Measurements from ENCODE around the gene BOLA2B.
"Not testable (repeated sequence)": the region's sequence is repeated elsewhere in the genome, so short reads cannot be mapped to it uniquely, and the experiment has no call there.

BOLA2B gene

DNA sequence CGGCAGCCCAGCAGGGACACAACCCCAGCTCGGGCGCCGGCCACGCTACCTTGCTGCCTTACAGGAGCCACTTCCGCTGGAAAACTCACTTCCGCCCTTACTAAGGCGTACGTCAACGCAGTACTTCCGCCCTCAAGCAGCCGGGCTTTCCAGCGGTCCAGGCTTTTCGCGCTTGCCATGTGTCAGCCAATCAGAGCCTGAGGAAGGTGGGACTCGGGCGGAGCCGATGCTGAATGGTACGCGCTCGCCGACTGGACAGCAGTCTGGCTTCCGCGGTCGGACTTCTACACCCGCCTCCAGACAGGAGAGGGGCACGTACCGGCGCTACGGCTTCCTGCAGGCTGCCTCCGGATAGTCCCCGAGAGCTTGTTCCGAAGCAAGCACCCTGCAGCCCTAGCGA lies at the start of gene BOLA2B, which contains the start of gene SLX1A:
Gene BOLA2B (minus strand): TSS at position 52 of the 400 bp plus-strand sequence. CDS start 71 bp downstream, outside the sequence.
Gene SLX1A (plus strand): TSS at position 261 of the 400 bp plus-strand sequence. CDS start 210 bp downstream, outside the sequence.
- not testable (repeated sequence) for DNase-seq

- not testable (repeated sequence) for DNase-seq
These were observed 23.6 kb upstream of the BOLA2B start for GRCh38 chr16:30217082-30217481.

GRCh38 chr16:30211414-30211813 lies 17.9 kb upstream of the BOLA2B start:
- not testable (repeated sequence) for DNase-seq

- DNase-seq: not testable (repeated sequence)
These were observed 15.6 kb upstream of the BOLA2B start for GRCh38 chr16:30209032-30209431.

- DNase-seq: not testable (repeated sequence)
These were observed 13.7 kb upstream of the BOLA2B start for GRCh38 chr16:30207063-30207704.

DNA sequence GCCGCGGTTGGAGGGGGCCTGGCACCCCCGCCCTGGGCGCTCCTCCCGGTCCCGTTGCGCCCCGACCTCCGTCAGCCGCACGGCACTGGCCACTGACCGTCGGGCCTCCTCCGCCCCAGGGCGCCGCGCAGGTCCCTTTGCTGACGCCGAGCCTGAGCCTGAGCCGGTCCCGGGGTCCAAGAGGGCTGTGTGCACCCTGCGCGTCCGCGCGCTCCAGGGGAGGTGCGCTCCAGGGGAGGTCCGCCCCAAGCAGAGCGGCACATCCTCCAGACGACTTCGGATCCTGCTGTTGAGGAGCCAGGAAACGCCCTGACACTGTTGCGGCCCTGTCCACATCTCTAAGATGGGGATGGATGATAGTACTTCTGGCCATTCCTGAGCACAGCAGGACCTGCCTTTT lies 12.8 kb upstream of the BOLA2B start:
- not testable (repeated sequence) for DNase-seq

GRCh38 chr16:30205541-30206236 lies 12.2 kb upstream of the BOLA2B start:
- not testable (repeated sequence) for DNase-seq

- not testable (repeated sequence) for DNase-seq
These were observed 6.3 kb upstream of the BOLA2B start for GRCh38 chr16:30199608-30200343.

- not testable (repeated sequence) for DNase-seq
These were observed 5.6 kb upstream of the BOLA2B start, which contains the start of gene SULT1A3 for GRCh38 chr16:30199049-30199448. TSS of gene SULT1A3 (plus strand) at chr16:30199255. CDS start at chr16:30200729, 1,474 bp downstream.

DNA sequence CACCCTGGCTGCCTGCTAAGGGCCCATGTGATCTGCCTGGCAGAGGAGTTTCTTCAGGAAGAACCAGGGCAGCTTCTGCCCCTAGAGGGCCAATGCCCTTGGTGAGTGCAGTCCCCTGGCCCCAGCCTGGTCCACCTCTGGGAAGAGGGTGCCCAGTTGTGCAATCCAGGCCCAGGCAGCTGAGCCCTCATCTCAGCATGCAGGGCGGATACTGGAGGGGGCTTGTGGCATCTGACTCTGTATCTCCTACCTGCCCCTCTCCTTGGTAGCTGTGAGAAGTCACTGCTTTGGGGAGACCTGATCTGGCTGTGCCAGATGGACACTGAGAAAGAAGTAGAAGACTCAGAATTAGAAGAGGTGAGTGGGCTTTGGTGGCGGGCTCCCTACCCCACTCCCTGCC lies 3.5 kb upstream of the BOLA2B start:
- not testable (repeated sequence) for DNase-seq

DNA sequence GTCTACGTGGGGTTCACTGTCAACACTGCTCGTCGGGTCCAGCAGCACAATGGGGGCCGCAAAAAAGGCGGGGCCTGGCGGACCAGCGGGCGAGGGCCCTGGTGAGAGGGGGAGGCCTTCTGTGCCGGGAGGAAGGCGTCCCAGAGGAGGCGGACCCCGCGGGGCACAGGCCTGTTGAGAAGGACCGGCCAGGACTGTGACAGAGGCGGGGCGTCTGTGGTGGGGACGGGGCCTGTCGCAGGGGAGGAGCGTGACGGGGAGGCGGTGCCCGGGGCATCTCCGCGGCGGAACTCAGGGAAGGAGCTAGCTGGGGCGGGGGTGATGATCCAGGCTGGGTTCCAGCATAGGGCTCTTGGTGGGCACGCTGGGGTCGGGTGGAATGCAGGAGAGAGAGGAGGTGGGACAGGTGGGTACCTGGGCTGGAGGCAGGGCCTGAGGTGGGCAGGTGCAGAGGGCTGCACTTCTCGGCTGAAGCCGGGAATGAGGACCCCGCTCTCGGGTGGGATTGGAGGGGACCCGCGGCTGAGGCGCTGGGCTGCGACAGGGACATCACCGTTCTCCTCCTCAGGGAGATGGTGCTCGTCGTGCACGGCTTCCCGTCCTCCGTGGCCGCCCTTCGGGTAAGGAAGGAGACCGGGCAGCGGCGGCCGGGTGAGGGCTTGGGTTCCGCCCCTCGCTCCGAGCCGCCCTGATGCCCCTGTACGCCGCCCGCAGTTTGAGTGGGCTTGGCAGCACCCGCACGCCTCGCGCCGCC lies 883 bp upstream of the BOLA2B start:
- not testable (repeated sequence) for DNase-seq

DNA sequence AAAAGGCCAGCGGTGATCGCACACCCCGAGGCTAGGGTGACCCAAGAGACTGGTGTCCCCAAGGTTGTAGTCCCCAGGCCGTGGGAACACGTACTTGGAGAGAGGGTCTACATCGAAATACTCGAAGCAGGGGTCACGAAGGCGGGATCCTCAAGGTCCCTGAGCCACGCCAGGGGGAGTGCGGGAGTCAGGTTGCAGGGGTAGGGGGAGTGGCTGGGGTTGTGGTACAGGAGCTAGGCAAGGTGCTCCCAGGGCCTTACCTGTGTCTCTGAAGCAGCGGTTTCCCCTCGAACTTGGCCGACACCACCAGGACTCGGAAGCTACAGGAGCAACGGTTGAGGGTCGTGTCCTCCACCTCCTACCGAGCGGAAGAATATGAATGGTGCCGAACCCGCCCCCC lies 368 bp downstream of the BOLA2B start:
- not testable (repeated sequence) for DNase-seq

DNA sequence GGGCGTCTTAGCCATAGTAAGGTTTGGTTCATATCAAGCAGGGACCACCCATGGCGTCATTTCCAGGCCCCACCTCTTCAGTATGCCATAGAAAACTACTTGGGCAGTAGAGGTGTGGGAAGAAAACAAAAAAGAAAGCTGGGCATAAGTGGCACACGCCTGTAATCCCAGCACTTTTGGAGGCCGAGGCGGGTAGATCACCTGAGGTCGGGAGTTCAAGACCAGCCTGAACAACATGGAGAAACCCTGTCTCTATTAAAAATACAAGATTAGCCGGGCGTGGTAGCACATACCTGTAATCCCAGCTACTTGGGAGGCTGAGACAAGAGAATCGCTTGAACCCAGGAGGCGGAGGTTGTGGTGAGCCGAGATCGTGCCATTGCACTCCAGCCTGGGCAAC lies 2.3 kb downstream of the BOLA2B start:
- not testable (repeated sequence) for DNase-seq

GRCh38 chr16:30187971-30188561 lies 5.4 kb downstream of the BOLA2B start:
- DNase-seq: no peak

DNA sequence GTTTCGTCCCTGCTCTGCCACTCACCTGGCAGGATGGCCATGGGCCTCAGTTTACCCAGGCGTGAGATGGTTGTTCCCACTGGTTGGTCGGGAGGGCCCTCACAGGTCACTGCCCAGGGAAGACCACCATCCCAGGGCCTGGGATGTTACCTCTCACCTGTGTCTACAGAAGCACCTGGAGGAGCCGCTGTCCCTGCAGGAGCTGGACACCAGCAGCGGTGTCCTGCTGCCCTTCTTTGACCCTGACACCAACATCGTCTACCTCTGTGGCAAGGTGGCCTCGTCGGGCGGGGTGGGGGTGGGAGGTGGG lies 6.0 kb downstream of the BOLA2B start:
- DNase-seq: no peak

GRCh38 chr16:30186782-30187555 lies 6.5 kb downstream of the BOLA2B start:
- DNase-seq: no peak

DNA sequence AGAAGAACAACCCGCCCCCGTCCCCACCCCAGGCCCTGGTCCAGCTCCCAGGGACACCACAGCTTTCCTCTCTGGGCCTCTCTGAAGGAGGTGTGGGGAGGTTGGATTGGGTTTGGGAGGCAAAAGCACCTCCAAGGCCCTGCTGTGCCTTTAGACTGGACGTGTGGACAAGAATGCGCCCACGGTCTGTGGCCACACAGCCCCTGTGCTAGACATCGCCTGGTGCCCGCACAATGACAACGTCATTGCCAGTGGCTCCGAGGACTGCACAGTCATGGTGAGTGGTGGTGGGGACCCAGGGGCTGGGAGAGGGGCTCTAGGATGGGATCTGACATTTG lies 7.1 kb downstream of the BOLA2B start:
- DNase-seq: no peak

DNA sequence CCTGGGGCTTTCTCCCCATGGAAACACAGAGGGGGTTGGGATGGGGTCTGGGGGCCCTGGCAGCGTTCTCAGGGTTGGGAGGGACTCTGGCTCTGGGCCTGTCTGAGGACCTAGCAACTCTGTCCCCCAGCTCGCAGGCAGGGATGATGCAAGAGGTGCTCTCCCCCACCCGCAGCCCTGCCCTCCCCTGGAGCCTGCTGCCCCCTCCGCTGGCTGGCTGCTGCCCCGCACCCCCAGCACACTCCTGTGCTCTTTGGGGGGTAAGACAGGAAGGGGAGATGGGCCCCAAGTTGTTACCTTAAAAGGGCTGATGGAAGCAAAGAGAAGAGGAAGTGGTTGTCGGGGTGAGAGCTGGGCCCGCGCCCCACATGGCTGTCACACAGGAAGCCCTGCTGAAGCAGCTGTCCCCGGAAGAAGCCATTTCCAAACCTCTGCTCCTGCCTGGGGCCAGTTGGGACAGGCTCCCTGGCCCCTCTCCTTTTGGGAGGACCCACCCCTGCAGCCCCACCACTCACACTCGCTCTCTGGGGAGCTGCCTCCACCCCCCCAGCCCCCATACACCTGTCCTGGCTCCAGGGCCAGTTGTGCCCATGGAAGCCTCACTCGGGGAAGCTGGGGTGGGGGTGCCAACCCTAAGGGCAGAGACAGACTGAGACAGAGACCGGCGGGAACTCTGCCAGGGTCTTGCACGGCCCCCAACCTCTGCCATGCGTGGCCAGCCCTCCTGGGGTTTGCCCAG lies 7.6 kb downstream of the BOLA2B start:
- DNase-seq: no peak

DNA sequence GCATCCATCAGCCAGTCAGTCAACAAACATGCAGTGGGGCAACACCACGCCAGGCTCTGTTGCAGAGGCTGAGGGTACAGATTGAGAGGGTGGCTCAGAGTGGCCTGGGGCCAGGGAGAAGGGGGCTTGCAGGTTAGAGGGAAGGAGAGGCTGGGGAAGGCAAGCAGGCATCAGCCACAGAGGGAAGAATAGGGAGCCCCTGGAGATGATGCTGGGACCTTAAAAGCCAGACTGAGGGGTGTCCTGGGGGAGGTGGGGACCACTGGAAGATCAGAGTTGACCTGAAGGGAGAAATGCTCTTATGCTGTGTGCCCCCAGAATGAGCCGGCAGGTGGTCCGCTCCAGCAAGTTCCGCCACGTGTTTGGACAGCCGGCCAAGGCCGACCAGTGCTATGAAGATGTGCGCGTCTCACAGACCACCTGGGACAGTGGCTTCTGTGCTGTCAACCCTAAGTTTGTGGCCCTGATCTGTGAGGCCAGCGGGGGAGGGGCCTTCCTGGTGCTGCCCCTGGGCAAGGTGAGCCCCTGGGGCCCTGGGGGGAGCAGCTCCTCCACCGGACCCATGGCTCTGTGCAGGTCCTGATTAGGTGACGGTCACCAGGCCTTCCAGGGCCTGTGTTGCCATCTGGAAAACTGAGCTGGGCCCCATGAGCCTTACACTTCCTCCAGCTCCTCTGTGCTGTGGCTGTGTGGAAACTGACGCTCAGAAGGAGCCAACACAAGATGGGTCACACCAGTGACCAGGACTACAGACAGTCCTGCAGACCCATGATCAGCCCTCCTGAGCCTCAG lies 8.4 kb downstream of the BOLA2B start:
- DNase-seq: no peak

All from NCI-H774 (cell line).